Gastroesophageal sphincter (tissue), 3 donors: Measurements from ENCODE around the gene KRT40.

Source experiments
- POLR2A ChIP-seq, 2 donors: fragments of 450-650 bp; IDR thresholded peaks; one replicate each; pipeline ENCODE4 v1.6.1; 2017; ENCODE audit warnings: antibody characterized with exemption in 2 of 2, mild to moderate bottlenecking in 2 of 2, moderate library complexity in 1 of 2
- POLR2AphosphoS5 ChIP-seq: sonication (generic); formaldehyde crosslinking; IDR thresholded peaks from one replicate; pipeline ENCODE4 v1.6.1; 2017; ENCODE audit warnings: antibody characterized with exemption
- TF ChIP-seq, protein P1 (sequence below), 4 experiments: fragments of 200-600 bp in 2 of 4; fragments of 450-650 bp in 2 of 4; sonication (generic) in 1 of 4; IDR thresholded peaks; one replicate each; pipeline ENCODE4 v1.5.1; 2017 to 2019; ENCODE audit warnings: antibody characterized with exemption in 4 of 4, mild to moderate bottlenecking in 2 of 4, moderate library complexity in 2 of 4

DNA sequence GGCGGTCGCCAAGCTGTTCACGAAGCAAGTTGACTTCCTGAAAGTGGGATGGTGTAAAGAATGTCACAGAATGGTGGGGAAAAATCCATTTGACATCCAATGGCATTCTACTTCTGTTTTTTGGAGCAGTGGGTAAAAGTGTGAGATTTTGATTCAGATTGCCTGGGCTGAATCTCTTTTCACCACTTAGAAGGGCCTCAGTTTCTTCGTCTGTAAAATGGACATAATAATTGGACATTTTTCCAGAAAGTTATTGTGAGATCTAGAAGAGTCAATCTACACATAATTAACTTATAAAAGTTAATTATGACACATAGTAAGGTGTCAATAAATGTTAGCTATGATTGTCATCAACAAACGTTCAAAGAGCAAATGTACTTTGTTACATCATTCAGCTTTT lies 3.0 kb downstream of the KRT40 start:
- no peak for TF ChIP-seq POLR2AphosphoS5
- TF ChIP-seq, protein P1, sequence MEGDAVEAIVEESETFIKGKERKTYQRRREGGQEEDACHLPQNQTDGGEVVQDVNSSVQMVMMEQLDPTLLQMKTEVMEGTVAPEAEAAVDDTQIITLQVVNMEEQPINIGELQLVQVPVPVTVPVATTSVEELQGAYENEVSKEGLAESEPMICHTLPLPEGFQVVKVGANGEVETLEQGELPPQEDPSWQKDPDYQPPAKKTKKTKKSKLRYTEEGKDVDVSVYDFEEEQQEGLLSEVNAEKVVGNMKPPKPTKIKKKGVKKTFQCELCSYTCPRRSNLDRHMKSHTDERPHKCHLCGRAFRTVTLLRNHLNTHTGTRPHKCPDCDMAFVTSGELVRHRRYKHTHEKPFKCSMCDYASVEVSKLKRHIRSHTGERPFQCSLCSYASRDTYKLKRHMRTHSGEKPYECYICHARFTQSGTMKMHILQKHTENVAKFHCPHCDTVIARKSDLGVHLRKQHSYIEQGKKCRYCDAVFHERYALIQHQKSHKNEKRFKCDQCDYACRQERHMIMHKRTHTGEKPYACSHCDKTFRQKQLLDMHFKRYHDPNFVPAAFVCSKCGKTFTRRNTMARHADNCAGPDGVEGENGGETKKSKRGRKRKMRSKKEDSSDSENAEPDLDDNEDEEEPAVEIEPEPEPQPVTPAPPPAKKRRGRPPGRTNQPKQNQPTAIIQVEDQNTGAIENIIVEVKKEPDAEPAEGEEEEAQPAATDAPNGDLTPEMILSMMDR (IDR thresholded peaks at IDR 0.05) = no peak
- TF ChIP-seq POLR2A (IDR thresholded peaks at IDR 0.05) = no peak
